H1 (cell line): ENCODE results near the gene KLHL17. TPM values are rescaled to one million over a fixed set of nuclear protein-coding genes. Genes with fewer than 3 reads are reported as not detected.
A peak's percentile ranks its signal among the peaks of the same experiment; 100 is the strongest.

Experiments
- CTCF ChIA-PET: fragments of 300-600 bp; sonication (Branson Sonifier 250); formaldehyde crosslinking; loops from one replicate; lab custom pipeline; 2021; ENCODE audit not compliant: partially characterized antibody; lab: Charles Lee
- POLR2A ChIA-PET: fragments of 300-600 bp; sonication (Branson Sonifier 250); formaldehyde crosslinking; loops from one replicate; lab custom pipeline; 2021; ENCODE audit warnings: inconsistent platforms; ENCODE audit not compliant: partially characterized antibody; lab: Charles Lee
- DNase-seq, 2 experiments: peaks; one replicate each; pipeline versions ENCODE4 v3.0.0 to v3.0.0-alpha.2; 2010 to 2022; ENCODE audit warnings: low spot score in 2 of 2, low read depth in 1 of 2, mixed read lengths in 1 of 2
- FAIRE-seq: peaks from 2 replicates; lab custom pipeline; 2011; peaks lifted over from hg19 to GRCh38; lab: Jason Lieb, UNC
- H2AFZ ChIP-seq: 2 replicates; pipeline ENCODE4 v1.8.1; 2012; ENCODE audit warnings: low read length, inconsistent platforms
- H2AK5ac ChIP-seq: 2 replicates; pipeline ENCODE4 v1.6.1; 2013; ENCODE audit warnings: low read depth, low read length
- H2BK120ac ChIP-seq: replicated peaks from 2 replicates; pipeline ENCODE3; 2013; ENCODE audit warnings: low read depth, low read length, inconsistent platforms
- H2BK12ac ChIP-seq: 2 replicates; pipeline ENCODE4 v1.6.1; 2013; ENCODE audit warnings: low read depth, low read length
- H2BK15ac ChIP-seq: 2 replicates; pipeline ENCODE4 v1.6.1; 2013; ENCODE audit warnings: low read length
- H2BK20ac ChIP-seq: 2 replicates; pipeline ENCODE4 v1.6.1; 2013; ENCODE audit warnings: low read length
- H2BK5ac ChIP-seq: 2 replicates; pipeline ENCODE4 v1.6.1; 2013; ENCODE audit warnings: low read depth, low read length
- H3K14ac ChIP-seq: 2 replicates; pipeline ENCODE4 v1.6.1; 2013; ENCODE audit warnings: inconsistent platforms; ENCODE audit not compliant: insufficient read length
- H3K18ac ChIP-seq: 2 replicates; pipeline ENCODE4 v1.6.1; 2013; ENCODE audit warnings: low read length; ENCODE audit errors: extremely low read depth
- H3K23ac ChIP-seq: 2 replicates; pipeline ENCODE4 v1.6.1; 2013; ENCODE audit warnings: inconsistent platforms; ENCODE audit not compliant: insufficient read length
- H3K23me2 ChIP-seq: 2 replicates; pipeline ENCODE4 v1.6.1; 2013; ENCODE audit warnings: low read depth, low read length
- H3K27ac ChIP-seq: 2 replicates; pipeline ENCODE4 v1.6.1; 2011; ENCODE audit warnings: low read depth, low read length, inconsistent platforms
- H3K27me3 ChIP-seq, 4 experiments: replicated peaks in 1 of 4; 1 replicate in 1 of 4; 2 replicates in 3 of 4; pipeline versions ENCODE4 v1.6.1 to v1.8.1; 2011 to 2013; ENCODE audit warnings: low read length in 3 of 4, mild to moderate bottlenecking in 3 of 4, inconsistent platforms in 2 of 4, mixed read lengths in 2 of 4, moderate library complexity in 1 of 4; ENCODE audit not compliant: control insufficient read depth in 3 of 4, insufficient read depth in 3 of 4; ENCODE audit errors: extremely low read depth in 1 of 4
- H3K36me3 ChIP-seq, 4 experiments: 2 replicates each; pipeline versions ENCODE4 v1.6.1 to v1.8.1; 2011 to 2013; ENCODE audit warnings: mild to moderate bottlenecking in 4 of 4, low read length in 3 of 4, moderate library complexity in 2 of 4, control low read depth in 1 of 4, inconsistent platforms in 1 of 4; ENCODE audit not compliant: insufficient read depth in 4 of 4, control insufficient read depth in 2 of 4
- H3K4ac ChIP-seq: replicated peaks from 2 replicates; pipeline ENCODE3; 2013; ENCODE audit warnings: low read length, low read depth, mixed read lengths, inconsistent platforms; ENCODE audit not compliant: insufficient read length
- H3K4me1 ChIP-seq, 4 experiments: replicated peaks in 1 of 4; 1 replicate in 1 of 4; 2 replicates in 3 of 4; pipeline versions ENCODE4 v1.6.1 to v1.8.1; 2011 to 2013; ENCODE audit warnings: low read length in 3 of 4, inconsistent platforms in 2 of 4, mixed read lengths in 1 of 4; ENCODE audit not compliant: insufficient read depth in 4 of 4, control insufficient read depth in 3 of 4
- H3K4me2 ChIP-seq, 2 experiments: 2 replicates each; pipeline versions ENCODE4 v1.6.1 to v1.8.1; 2011 to 2013; ENCODE audit warnings: low read depth in 2 of 2, low read length in 2 of 2, control low read depth in 1 of 2, inconsistent platforms in 1 of 2, mild to moderate bottlenecking in 1 of 2; ENCODE audit not compliant: insufficient read depth in 1 of 2
- H3K4me3 ChIP-seq, 4 experiments: fragments of 200-600, 300-600 bp in 1 of 4; sonication (generic), shearing (Covaris generic), sonication (Bioruptor Twin) in 1 of 4; 2 replicates each; pipeline versions ENCODE4 v1.5.1 to v1.8.1; 2011 to 2016; ENCODE audit warnings: low read length in 4 of 4, low read depth in 3 of 4, control low read depth in 2 of 4, inconsistent platforms in 2 of 4, mild to moderate bottlenecking in 2 of 4, mixed read lengths in 1 of 4, moderate library complexity in 1 of 4; ENCODE audit not compliant: insufficient read depth in 2 of 4; ENCODE audit errors: extremely low read depth in 1 of 4
- H3K56ac ChIP-seq: replicated peaks from 2 replicates; pipeline ENCODE3; 2013; ENCODE audit warnings: low read depth, mild to moderate bottlenecking, mixed read lengths, low read length, inconsistent platforms; ENCODE audit not compliant: insufficient read length
- H3K79me1 ChIP-seq: 2 replicates; pipeline ENCODE4 v1.6.1; 2013; ENCODE audit warnings: low read depth, low read length, control low read depth
- H3K79me2 ChIP-seq, 2 experiments: 2 replicates each; pipeline versions ENCODE4 v1.6.1 to v1.8.1; 2012 to 2013; ENCODE audit warnings: low read length in 2 of 2, mild to moderate bottlenecking in 2 of 2, inconsistent platforms in 1 of 2; ENCODE audit not compliant: insufficient read depth in 2 of 2, control insufficient read depth in 1 of 2
- H3K9ac ChIP-seq, 4 experiments: replicated peaks in 1 of 4; 1 replicate in 1 of 4; 2 replicates in 3 of 4; pipeline versions ENCODE4 v1.6.1 to v1.8.1; 2011 to 2013; ENCODE audit warnings: low read depth in 3 of 4, low read length in 3 of 4, control low read depth in 2 of 4, mild to moderate bottlenecking in 2 of 4, moderate library complexity in 2 of 4, inconsistent platforms in 1 of 4; ENCODE audit errors: extremely low read depth in 1 of 4
- H3K9me3 ChIP-seq, 2 experiments: 2 replicates each; pipeline versions ENCODE4 v1.6.1 to v1.8.1; 2012 to 2013; ENCODE audit warnings: mild to moderate bottlenecking in 2 of 2, moderate library complexity in 2 of 2, control low read depth in 1 of 2, inconsistent platforms in 1 of 2, low read depth in 1 of 2, low read length in 1 of 2, mixed read lengths in 1 of 2; ENCODE audit not compliant: insufficient read depth in 2 of 2
- H4K20me1 ChIP-seq, 2 experiments: replicated peaks in 1 of 2; 2 replicates each; pipeline versions ENCODE3 to v1.8.1; 2011 to 2013; ENCODE audit warnings: inconsistent platforms in 2 of 2, low read length in 2 of 2, mild to moderate bottlenecking in 1 of 2; ENCODE audit not compliant: insufficient read depth in 2 of 2, control insufficient read depth in 1 of 2
- H4K5ac ChIP-seq: 2 replicates; pipeline ENCODE4 v1.6.1; 2013; ENCODE audit warnings: low read length, low read depth, mixed read lengths, inconsistent platforms; ENCODE audit not compliant: insufficient read length
- H4K8ac ChIP-seq: 2 replicates; pipeline ENCODE4 v1.8.0; 2013; ENCODE audit warnings: mild to moderate bottlenecking, moderate library complexity, low read length, inconsistent platforms; ENCODE audit not compliant: insufficient read depth; ENCODE audit errors: extremely low read depth
- H4K91ac ChIP-seq: replicated peaks from 2 replicates; pipeline ENCODE3; 2013; ENCODE audit warnings: low read length, mixed read lengths, inconsistent platforms; ENCODE audit not compliant: insufficient read length
- BCL11A ChIP-seq, 2 experiments: IDR thresholded peaks; one replicate each; pipeline ENCODE4 v1.6.1; 2011; ENCODE audit warnings: low read depth in 2 of 2, low read length in 2 of 2, mild to moderate bottlenecking in 2 of 2
- CTBP2 ChIP-seq: IDR thresholded peaks from 2 replicates; pipeline ENCODE4 v1.7.0; 2011; ENCODE audit warnings: borderline replicate concordance, mild to moderate bottlenecking, moderate library complexity, mixed read lengths, low read length; ENCODE audit not compliant: insufficient read depth, insufficient read length
- GABPA ChIP-seq: IDR thresholded peaks from 2 replicates; pipeline ENCODE4 v1.6.1; 2011; ENCODE audit warnings: mild to moderate bottlenecking, low read length, moderate library complexity, borderline replicate concordance; ENCODE audit not compliant: insufficient read depth
- MAFK ChIP-seq: IDR thresholded peaks from 2 replicates; pipeline ENCODE4 v1.6.1; 2012; ENCODE audit warnings: low read depth, mild to moderate bottlenecking, improper control_type of control experiment, low read length
- NRF1 ChIP-seq: IDR thresholded peaks from 2 replicates; pipeline ENCODE4 v1.6.1; 2011; ENCODE audit warnings: mild to moderate bottlenecking, low read depth, low read length, improper control_type of control experiment
- POLR2AphosphoS5 ChIP-seq: IDR thresholded peaks from 2 replicates; pipeline ENCODE4 v1.6.1; 2011; ENCODE audit warnings: low read depth, low read length
- RAD21 ChIP-seq, 2 experiments: IDR thresholded peaks in 1 of 2; conservative IDR thresholded peaks in 1 of 2; 2 replicates each; pipeline ENCODE4 v1.6.1; 2011; ENCODE audit warnings: low read depth in 2 of 2, low read length in 2 of 2, improper control_type of control experiment in 1 of 2, inconsistent platforms in 1 of 2, mild to moderate bottlenecking in 1 of 2, moderate library complexity in 1 of 2
- SIN3A ChIP-seq, 2 experiments: IDR thresholded peaks in 1 of 2; conservative IDR thresholded peaks in 1 of 2; 2 replicates each; pipeline ENCODE4 v1.6.1; 2011 to 2012; ENCODE audit warnings: low read length in 2 of 2, improper control_type of control experiment in 1 of 2, low read depth in 1 of 2, mild to moderate bottlenecking in 1 of 2
- WGBS, 2 experiments: shearing (Covaris generic) in 1 of 2; methylation state at CpG; one replicate each; pipeline versions ENCODE4 v1.1.6 to v1.1.7; 2013 to 2015; ENCODE audit warnings: low lambda C conversion rate in 2 of 2, mixed read lengths in 2 of 2, inconsistent platforms in 1 of 2, low coverage in 1 of 2, missing lambda C conversion rate in 1 of 2; ENCODE audit not compliant: insufficient replicate concordance in 2 of 2, insufficient coverage in 1 of 2, insufficient read length in 1 of 2; ENCODE audit errors: extremely low coverage in 1 of 2, missing lambda C conversion rate in 1 of 2; 5-methylcytosine and 5-hydroxymethylcytosine counted together
- polyA plus RNA-seq, 7 experiments: library from polyadenylated mRNA; depleted of rRNA in 3 of 7; stranded (reverse) in 5 of 7; unstranded in 2 of 7; fragments of >200 nt in 5 of 7; fragments of 200-250 nt in 2 of 7; gene quantifications; 1 replicate in 5 of 7; 2 replicates in 1 of 7; 4 replicates in 1 of 7; pipeline versions ENCODE4 v1.2.1 to v1.2.3, GENCODE V29; 2011 to 2013; ENCODE audit warnings: missing spikeins in 2 of 7, mixed read lengths in 2 of 7
- total RNA-seq: library from RNA; stranded (reverse); fragmentation: NEBNext Ultra II Directional; extraction: Animal tissue kit (Norgen Biotek cat#: 25700); gene quantifications from 2 replicates; pipeline ENCODE4 v1.2.1, GENCODE V29; 2021
- TF ChIP-seq, protein P1 (sequence below): IDR thresholded peaks from 2 replicates; pipeline ENCODE4 v1.6.1; 2011; ENCODE audit warnings: low read depth, mild to moderate bottlenecking, low read length; ENCODE audit not compliant: insufficient read depth

KLHL17 gene
- total and polyA plus RNA-seq, 2 of the 8 experiments (the other 6 are each of a cell fraction or from before 2014, with no cell fraction given): 32.6 to 36.1 TPM

DNA sequence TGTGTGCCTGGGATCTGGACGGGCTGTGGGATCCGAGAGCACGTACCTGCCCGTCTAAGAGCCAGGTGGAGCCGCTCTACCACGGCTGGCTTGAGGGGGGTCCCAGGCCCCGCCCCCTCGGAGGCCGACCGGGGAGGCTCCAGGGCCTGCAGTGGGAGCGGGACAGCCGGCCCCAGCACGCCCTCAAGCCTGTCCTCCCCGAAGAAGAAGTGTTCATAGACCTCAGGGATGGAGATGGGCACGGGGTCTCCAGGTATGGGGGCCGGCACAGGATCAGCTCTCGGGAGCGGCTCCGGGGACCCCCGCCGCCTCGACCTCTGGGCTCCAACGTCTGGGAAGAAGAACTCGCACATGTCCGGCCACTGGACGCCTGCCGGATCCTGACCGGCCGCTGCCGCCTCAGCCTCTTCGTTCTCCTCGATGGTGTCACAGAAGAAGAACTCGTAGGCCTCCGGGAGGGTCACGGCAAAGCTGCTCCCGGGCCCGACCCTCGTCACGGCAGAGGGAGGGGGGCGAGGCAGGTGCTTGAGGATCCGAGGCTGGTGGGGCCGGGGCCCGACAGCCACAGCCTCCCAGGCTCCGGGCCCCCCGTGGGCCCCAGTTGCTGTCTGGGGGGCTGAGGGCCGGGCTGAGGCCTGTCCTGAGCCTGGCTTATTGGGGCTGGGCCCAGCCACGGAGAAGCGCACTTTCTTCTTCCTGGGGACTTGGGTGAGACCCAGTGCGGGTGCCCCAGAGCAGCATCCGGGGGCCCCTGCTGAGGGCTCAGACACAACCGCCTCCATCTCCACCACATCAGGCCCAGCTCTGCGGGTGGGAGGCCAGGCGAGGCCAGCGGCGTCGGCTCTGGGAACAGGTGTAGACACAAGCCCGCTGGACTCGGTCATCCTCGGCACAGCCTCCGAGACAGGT lies 18.7 kb downstream of the KLHL17 start:
- H2BK12ac ChIP-seq: no peak overlapping the region
- H4K8ac ChIP-seq: peak overlapping the region; percentile 51
- H3K9ac ChIP-seq: no peak overlapping the region
- H3K79me2 ChIP-seq: no peaks in the 10 kb centered on the region
- peaks cover 2% of the 10 kb centered on the region; the same call in 1 of the 2 replicates for H3K23me2 ChIP-seq
- no peak overlapping the region for H2BK120ac ChIP-seq
- H3K4me3 ChIP-seq: no peak overlapping the region
- H3K14ac ChIP-seq: no peak overlapping the region
- H3K4me2 ChIP-seq: no peak overlapping the region
- H3K4ac ChIP-seq: no peak overlapping the region
- H2AK5ac ChIP-seq: no peak overlapping the region; the same call in 1 of the 2 replicates
- no peak overlapping the region for H2BK20ac ChIP-seq
- H2BK5ac ChIP-seq: no peak overlapping the region
- H2BK15ac ChIP-seq: no peak overlapping the region
- no peak overlapping the region for H4K5ac ChIP-seq
- H3K27me3 ChIP-seq: peaks cover 0 to 18% (median 5%) of the 10 kb centered on the region in 4 experiments; a peak in 4 of 7 replicates
- H3K4me1 ChIP-seq: peaks cover 0 to 10% (median under 1%) of the 10 kb centered on the region in 4 experiments; a peak in 4 of 7 replicates
- no peak overlapping the region for H3K27ac ChIP-seq
- H3K36me3 ChIP-seq: no peaks in the 10 kb centered on the region
- H3K18ac ChIP-seq: no peak overlapping the region
- FAIRE-seq (no peak), DNase-seq (no peak)
- ChIA-PET POLR2A (interaction anchor here (0.7 to 1.5 kb wide), 3 partner anchors 23 to 81 kb away, joined by 3 to 4 read pairs (median 4); no protein-coding TSS in a partner anchor), CTCF (interaction anchor here (0.9 to 6.9 kb wide), 3 partner anchors 13 to 85 kb away, joined by 5 to 86 read pairs (median 80); no protein-coding TSS in a partner anchor)
- H4K20me1 ChIP-seq: peaks cover 0 to 12% of the 10 kb centered on the region in 2 experiments
- H3K56ac ChIP-seq: no peak overlapping the region
- H2AFZ ChIP-seq: no peak overlapping the region
- H3K79me1 ChIP-seq: no peaks in the 10 kb centered on the region
- H3K23ac ChIP-seq: no peak overlapping the region
- 86% methylated on average over 34 of the region's 60 CpGs; no CpG with 5 or more reads in 1 of the 2 experiments for WGBS, 2 experiments
- no peaks in the 10 kb centered on the region for H3K9me3 ChIP-seq
- no peak overlapping the region for H4K91ac ChIP-seq
- TF ChIP-seq, protein P1, sequence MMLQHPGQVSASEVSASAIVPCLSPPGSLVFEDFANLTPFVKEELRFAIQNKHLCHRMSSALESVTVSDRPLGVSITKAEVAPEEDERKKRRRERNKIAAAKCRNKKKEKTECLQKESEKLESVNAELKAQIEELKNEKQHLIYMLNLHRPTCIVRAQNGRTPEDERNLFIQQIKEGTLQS: no peak
- TF ChIP-seq MAFK (no peak), SIN3A (conservative IDR thresholded peaks at IDR 0.05 in 1 of 2, IDR thresholded peaks at IDR 0.05 in 1 of 2; ENCODE audit: low read depth in 1 of 2, low read length in 2 of 2) (no peak), NRF1 (no peak), CTBP2 (no peak), RAD21 (IDR thresholded peaks at IDR 0.05 in 1 of 2, conservative IDR thresholded peaks at IDR 0.05 in 1 of 2; ENCODE audit: low read depth in 2 of 2, low read length in 2 of 2) (no peak), POLR2AphosphoS5 (no peak), BCL11A (IDR thresholded peaks at IDR 0.05; ENCODE audit: low read depth in 2 of 2, low read length in 2 of 2) (no peak), GABPA (no peak)
